Measurements from ENCODE around the gene MSMP.

DNA sequence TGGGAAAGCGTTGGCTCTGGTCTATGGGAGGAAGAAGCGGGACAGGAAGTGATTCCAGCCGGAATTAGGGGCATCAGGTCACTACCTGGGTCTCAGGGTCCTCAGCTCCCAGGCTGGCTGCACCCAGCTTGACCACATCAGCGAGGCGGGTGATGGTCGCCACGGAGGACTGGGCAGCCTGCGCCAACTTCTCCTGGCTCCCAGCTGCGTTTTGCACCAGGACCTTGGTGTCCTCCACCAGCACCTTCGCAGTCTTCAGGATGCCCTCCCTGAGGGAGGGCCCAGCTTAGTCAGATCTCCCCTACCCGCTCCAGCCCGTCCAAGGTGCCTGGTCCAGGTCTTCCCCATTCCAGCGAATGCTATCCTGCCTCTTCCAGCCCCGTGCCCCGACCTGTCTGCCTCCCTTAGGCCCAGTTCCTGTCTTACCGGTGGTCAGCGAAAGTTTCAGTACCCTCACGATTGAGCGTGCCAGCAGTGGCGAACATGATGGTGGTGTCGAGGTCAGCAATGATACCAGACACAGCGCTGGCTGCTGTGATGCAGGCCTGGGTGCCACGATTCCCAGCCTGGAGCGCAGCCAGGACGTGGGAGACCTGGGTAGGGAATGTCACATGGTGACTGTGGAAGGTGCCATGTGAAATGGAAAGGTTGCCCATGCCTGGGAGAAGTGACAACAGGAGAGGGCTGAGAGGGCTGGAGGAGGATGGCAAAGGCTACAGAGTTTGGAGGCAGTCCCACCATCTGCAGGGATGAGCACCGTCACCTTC is 50.0 kb downstream of the MSMP start:
- TF ChIP-seq, protein P1, sequence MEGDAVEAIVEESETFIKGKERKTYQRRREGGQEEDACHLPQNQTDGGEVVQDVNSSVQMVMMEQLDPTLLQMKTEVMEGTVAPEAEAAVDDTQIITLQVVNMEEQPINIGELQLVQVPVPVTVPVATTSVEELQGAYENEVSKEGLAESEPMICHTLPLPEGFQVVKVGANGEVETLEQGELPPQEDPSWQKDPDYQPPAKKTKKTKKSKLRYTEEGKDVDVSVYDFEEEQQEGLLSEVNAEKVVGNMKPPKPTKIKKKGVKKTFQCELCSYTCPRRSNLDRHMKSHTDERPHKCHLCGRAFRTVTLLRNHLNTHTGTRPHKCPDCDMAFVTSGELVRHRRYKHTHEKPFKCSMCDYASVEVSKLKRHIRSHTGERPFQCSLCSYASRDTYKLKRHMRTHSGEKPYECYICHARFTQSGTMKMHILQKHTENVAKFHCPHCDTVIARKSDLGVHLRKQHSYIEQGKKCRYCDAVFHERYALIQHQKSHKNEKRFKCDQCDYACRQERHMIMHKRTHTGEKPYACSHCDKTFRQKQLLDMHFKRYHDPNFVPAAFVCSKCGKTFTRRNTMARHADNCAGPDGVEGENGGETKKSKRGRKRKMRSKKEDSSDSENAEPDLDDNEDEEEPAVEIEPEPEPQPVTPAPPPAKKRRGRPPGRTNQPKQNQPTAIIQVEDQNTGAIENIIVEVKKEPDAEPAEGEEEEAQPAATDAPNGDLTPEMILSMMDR (IDR thresholded peaks at IDR 0.05; ENCODE audit: insufficient read depth, low read depth, low read length), result no peak
- no peak for TF ChIP-seq EZH2 (IDR thresholded peaks at IDR 0.05; ENCODE audit: insufficient read depth, low read length)

Data from astrocyte (in vitro differentiated cells and primary cell).